Measurements from ENCODE around the gene CDC20B. TPM values are rescaled to one million over a fixed set of nuclear protein-coding genes. Genes with fewer than 3 reads are reported as not detected.

CDC20B gene
- polyA plus RNA-seq, 1 experiment = not detected

GRCh38 chr5:55071413-55071812, 101.6 kb downstream of the CDC20B start:
- H3K27me3 ChIP-seq (ENCODE audit: control insufficient read depth, insufficient read depth, low read length) = no peaks in the 10 kb centered on the region
- ChIA-PET CTCF (no interaction called here), POLR2A (no interaction called here)

GRCh38 chr5:55070968-55071367, 102.0 kb downstream of the CDC20B start:
- DNase-seq (ENCODE audit: low read depth) = no peak
- H3K27me3 ChIP-seq (ENCODE audit: control insufficient read depth, insufficient read depth, low read length) = no peaks in the 10 kb centered on the region
- H3K36me3 ChIP-seq (ENCODE audit: control insufficient read depth, insufficient read depth, low read length) = no peaks in the 10 kb centered on the region
- TF ChIP-seq, protein P1, sequence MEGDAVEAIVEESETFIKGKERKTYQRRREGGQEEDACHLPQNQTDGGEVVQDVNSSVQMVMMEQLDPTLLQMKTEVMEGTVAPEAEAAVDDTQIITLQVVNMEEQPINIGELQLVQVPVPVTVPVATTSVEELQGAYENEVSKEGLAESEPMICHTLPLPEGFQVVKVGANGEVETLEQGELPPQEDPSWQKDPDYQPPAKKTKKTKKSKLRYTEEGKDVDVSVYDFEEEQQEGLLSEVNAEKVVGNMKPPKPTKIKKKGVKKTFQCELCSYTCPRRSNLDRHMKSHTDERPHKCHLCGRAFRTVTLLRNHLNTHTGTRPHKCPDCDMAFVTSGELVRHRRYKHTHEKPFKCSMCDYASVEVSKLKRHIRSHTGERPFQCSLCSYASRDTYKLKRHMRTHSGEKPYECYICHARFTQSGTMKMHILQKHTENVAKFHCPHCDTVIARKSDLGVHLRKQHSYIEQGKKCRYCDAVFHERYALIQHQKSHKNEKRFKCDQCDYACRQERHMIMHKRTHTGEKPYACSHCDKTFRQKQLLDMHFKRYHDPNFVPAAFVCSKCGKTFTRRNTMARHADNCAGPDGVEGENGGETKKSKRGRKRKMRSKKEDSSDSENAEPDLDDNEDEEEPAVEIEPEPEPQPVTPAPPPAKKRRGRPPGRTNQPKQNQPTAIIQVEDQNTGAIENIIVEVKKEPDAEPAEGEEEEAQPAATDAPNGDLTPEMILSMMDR (IDR thresholded peaks at IDR 0.05; ENCODE audit: insufficient read depth, low read depth, low read length) = no peak
- ChIA-PET POLR2A (no interaction called here), CTCF (interaction anchor here (1.3 kb wide), 1 partner anchor 23 kb away, joined by 3 read pairs; no protein-coding TSS in a partner anchor)
- no peak overlapping the region for H3K4me3 ChIP-seq (ENCODE audit: low read depth, low read length)

More at GRCh38 chr5:55071413-55071812, 101.6 kb downstream of the CDC20B start:
- TF ChIP-seq, protein P1 (IDR thresholded peaks at IDR 0.05; ENCODE audit: insufficient read depth, low read depth, low read length) = no peak
- DNase-seq (ENCODE audit: low read depth) = no peak
- H3K36me3 ChIP-seq (ENCODE audit: control insufficient read depth, insufficient read depth, low read length) = no peaks in the 10 kb centered on the region
- H3K4me3 ChIP-seq (ENCODE audit: low read depth, low read length) = no peak overlapping the region

- ChIA-PET POLR2A (no interaction called here), CTCF (interaction anchor here (1.5 kb wide), 1 partner anchor 8 kb away, joined by 3 read pairs; no protein-coding TSS in a partner anchor)
- no peaks in the 10 kb centered on the region for H3K27me3 ChIP-seq (ENCODE audit: control insufficient read depth, insufficient read depth, low read length)
- H3K36me3 ChIP-seq (ENCODE audit: control insufficient read depth, insufficient read depth, low read length) = no peaks in the 10 kb centered on the region
- TF ChIP-seq, protein P1 (IDR thresholded peaks at IDR 0.05; ENCODE audit: insufficient read depth, low read depth, low read length) = no peak
- H3K4me3 ChIP-seq (ENCODE audit: low read depth, low read length) = no peak overlapping the region
- DNase-seq (ENCODE audit: low read depth) = no peak
These were observed 106.7 kb downstream of the CDC20B start for GRCh38 chr5:55066277-55066676.

GRCh38 chr5:55064523-55064922, 108.5 kb downstream of the CDC20B start:
- ChIA-PET POLR2A (no interaction called here), CTCF (no interaction called here)
- no peak for DNase-seq (ENCODE audit: low read depth)
- TF ChIP-seq, protein P1 (IDR thresholded peaks at IDR 0.05; ENCODE audit: insufficient read depth, low read depth, low read length) = no peak
- no peaks in the 10 kb centered on the region for H3K36me3 ChIP-seq (ENCODE audit: control insufficient read depth, insufficient read depth, low read length)
- no peak overlapping the region for H3K4me3 ChIP-seq (ENCODE audit: low read depth, low read length)
- H3K27me3 ChIP-seq (ENCODE audit: control insufficient read depth, insufficient read depth, low read length) = no peaks in the 10 kb centered on the region

GRCh38 chr5:55063899-55064298, 109.1 kb downstream of the CDC20B start:
- DNase-seq (ENCODE audit: low read depth) = no peak
- ChIA-PET POLR2A (no interaction called here), CTCF (no interaction called here)
- H3K27me3 ChIP-seq (ENCODE audit: control insufficient read depth, insufficient read depth, low read length) = no peaks in the 10 kb centered on the region
- TF ChIP-seq, protein P1 (IDR thresholded peaks at IDR 0.05; ENCODE audit: insufficient read depth, low read depth, low read length) = no peak
- no peak overlapping the region for H3K4me3 ChIP-seq (ENCODE audit: low read depth, low read length)
- H3K36me3 ChIP-seq (ENCODE audit: control insufficient read depth, insufficient read depth, low read length) = no peaks in the 10 kb centered on the region
